Esophagus (tissue), 2 donors: ENCODE results near the gene ELMO1. TPM values are rescaled to one million over a fixed set of nuclear protein-coding genes. Genes with fewer than 3 reads are reported as not detected.

ENCODE experiments used
- H3K27ac ChIP-seq, 2 donors: one replicate each; pipeline ENCODE4 v1.5.1; 2013; ENCODE audit warnings: low read depth in 2 of 2, mild to moderate bottlenecking in 2 of 2, inconsistent platforms in 1 of 2, low read length in 1 of 2, moderate library complexity in 1 of 2
- H3K27me3 ChIP-seq, 2 donors: one replicate each; pipeline ENCODE4 v1.6.1; 2013; ENCODE audit warnings: low read length in 2 of 2, control low read depth in 1 of 2, mild to moderate bottlenecking in 1 of 2; ENCODE audit not compliant: insufficient read depth in 2 of 2, control insufficient read depth in 1 of 2
- H3K36me3 ChIP-seq, 2 donors: one replicate each; pipeline ENCODE4 v1.6.1; 2013; ENCODE audit warnings: low read length in 1 of 2; ENCODE audit not compliant: control insufficient read depth in 2 of 2, insufficient read depth in 2 of 2
- H3K4me1 ChIP-seq, 2 donors: one replicate each; pipeline ENCODE4 v1.6.1; 2013; ENCODE audit warnings: low read length in 1 of 2; ENCODE audit not compliant: control insufficient read depth in 2 of 2, insufficient read depth in 2 of 2
- H3K4me3 ChIP-seq, 2 donors: one replicate each; pipeline ENCODE4 v1.5.1; 2013; ENCODE audit warnings: low read length in 2 of 2, mild to moderate bottlenecking in 2 of 2, low read depth in 1 of 2, moderate library complexity in 1 of 2
- H3K9me3 ChIP-seq, 2 donors: one replicate each; pipeline ENCODE4 v1.6.1; 2013; ENCODE audit warnings: mild to moderate bottlenecking in 2 of 2, low read depth in 1 of 2, low read length in 1 of 2, moderate library complexity in 1 of 2; ENCODE audit not compliant: control insufficient read depth in 2 of 2, insufficient read depth in 1 of 2
- WGBS, 2 donors: extraction: QIAGEN DNeasy Blood & Tissue Kit; methylation state at CpG; one replicate each; pipeline ENCODE4 v1.1.7; 2013; 5-methylcytosine and 5-hydroxymethylcytosine counted together
- polyA plus RNA-seq, 2 donors: library from polyadenylated mRNA; stranded (reverse); fragments of 200-250 nt; gene quantifications; one replicate each; pipeline ENCODE4 v1.2.3, GENCODE V29; 2013
- donor health status: healthy with polysubstance abuse.
- donor health status: Bipolar disorder and iron deficiency.

ELMO1 gene
- polyA plus RNA-seq, 2 donors: 1.5 to 2.9 TPM

DNA sequence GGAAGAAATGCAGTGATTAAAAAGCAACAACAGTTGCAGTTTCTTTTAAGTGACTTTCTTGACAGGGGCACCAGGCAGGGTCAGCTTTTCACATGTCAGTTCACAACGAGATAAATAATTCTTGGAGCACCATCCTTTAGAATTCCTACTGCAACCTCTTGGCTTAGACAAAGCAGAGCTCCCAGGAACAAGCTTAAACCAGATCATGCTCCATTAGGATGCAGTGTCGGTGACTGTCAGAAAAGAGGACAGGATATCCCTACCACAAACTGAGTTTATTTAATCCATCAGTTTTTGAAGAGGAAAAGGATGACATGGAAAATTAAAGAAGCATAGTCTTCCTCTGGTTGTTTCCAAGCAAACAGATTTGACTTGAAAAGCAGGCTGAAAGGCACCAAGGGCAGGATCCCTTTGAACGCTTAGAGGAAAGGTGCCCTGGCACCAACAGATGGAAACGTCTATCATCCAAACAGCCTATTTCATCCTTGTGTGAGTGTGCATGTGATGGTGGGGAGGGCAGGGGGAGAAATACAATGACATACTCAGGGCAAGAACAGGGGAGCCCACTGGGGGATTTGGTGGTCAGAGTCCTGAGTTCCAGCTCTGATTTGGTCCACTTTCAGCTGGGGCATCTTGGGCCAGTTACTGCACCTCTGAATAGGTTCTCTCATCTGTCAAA, 392.3 kb downstream of the ELMO1 start:
- H3K27me3 ChIP-seq: no peaks in the 10 kb centered on the region
- no peaks in the 10 kb centered on the region for H3K4me1 ChIP-seq
- H3K4me3 ChIP-seq: no peak overlapping the region
- 69 to 71% methylated on average over 4 of the region's 4 CpGs for WGBS, 2 donors
- H3K9me3 ChIP-seq: no peaks in the 10 kb centered on the region
- no peaks in the 10 kb centered on the region for H3K36me3 ChIP-seq
- H3K27ac ChIP-seq: no peak overlapping the region

DNA sequence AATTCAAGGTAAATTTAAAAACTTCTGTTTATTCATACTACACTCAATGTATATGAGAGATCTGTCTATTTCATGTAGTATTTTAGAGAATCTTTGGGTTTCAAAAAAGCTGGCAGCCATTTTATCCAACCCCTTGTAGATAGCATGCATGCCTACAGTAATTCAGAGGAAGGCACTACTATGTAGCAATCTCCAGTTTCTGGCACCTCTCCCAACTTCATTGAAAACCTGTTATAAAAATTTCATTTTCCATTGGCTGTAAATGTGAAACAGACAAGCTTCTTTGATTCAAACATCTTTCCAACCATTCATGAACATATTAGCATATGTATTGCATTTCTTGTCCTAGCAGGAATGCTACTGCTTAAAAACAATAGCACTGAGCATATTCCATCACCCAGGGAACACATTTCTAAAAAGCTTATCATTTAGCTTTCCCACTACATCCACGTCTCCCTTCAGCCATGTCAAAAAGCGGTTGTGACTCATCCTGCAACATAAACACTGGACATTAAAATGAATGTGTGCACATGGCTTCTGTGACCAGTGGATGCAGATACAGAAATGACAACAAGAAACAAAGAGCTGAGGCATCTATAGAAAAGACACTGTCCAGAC, 393.9 kb downstream of the ELMO1 start:
- Histone ChIP-seq H3K4me3 (no peak overlapping the region), H3K27ac (no peak overlapping the region), H3K4me1 (no peaks in the 10 kb centered on the region), H3K36me3 (no peaks in the 10 kb centered on the region), H3K27me3 (no peaks in the 10 kb centered on the region), H3K9me3 (no peaks in the 10 kb centered on the region)
- WGBS, 2 donors: 74 to 88% methylated on average over 2 of the region's 2 CpGs

DNA sequence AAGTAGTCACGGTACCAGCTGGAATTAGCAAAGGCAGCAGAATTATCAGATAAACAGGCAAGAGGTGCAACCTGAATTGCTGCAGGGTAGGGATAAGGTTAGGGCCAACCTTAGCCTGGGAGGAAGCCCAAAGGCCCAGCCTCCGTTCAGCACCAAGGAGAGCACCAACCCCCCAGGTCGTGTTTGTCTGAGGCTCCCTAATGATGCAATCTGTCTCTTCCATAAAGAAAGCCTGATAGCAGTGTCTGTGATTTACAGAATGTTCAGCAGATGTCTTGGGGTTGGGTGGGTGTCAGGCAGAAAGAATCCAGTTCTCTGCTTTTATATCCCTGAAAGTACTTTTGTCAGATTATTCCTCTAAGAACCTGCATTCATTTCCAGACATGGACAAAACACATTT, 396.0 kb downstream of the ELMO1 start:
- Histone ChIP-seq H3K27me3 (no peaks in the 10 kb centered on the region), H3K9me3 (no peaks in the 10 kb centered on the region), H3K4me1 (no peaks in the 10 kb centered on the region), H3K4me3 (no peak overlapping the region), H3K36me3 (no peaks in the 10 kb centered on the region), H3K27ac (no peak overlapping the region)
- WGBS, 2 donors: 30 to 43% methylated on average over 3 of the region's 3 CpGs

DNA sequence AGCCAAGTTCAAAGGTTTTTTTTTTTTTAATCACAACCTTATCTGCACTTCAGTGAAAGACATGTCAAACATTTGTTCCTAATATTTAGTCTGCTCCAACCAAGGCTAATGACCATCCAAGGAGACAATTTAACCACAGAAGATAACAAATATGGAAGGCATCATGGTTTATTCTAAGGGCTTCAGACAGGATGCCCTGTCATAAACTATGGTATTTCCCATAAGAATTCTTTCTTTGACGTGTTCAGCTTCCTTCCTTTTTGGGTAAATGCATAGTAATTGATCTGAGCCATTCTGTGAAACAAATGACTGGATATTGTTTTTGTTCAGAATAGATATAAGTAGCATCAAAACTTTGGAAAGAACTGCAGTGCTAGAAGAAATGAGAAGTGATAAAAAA, 397.9 kb downstream of the ELMO1 start:
- H3K4me3 ChIP-seq: no peak overlapping the region
- no peaks in the 10 kb centered on the region for H3K27me3 ChIP-seq
- no peaks in the 10 kb centered on the region for H3K9me3 ChIP-seq
- H3K36me3 ChIP-seq: no peaks in the 10 kb centered on the region
- H3K4me1 ChIP-seq: peaks cover 0 to under 1% of the 10 kb centered on the region in 2 donors
- no peak overlapping the region for H3K27ac ChIP-seq
- 74 to 75% methylated on average over 1 of the region's 1 CpG for WGBS, 2 donors

DNA sequence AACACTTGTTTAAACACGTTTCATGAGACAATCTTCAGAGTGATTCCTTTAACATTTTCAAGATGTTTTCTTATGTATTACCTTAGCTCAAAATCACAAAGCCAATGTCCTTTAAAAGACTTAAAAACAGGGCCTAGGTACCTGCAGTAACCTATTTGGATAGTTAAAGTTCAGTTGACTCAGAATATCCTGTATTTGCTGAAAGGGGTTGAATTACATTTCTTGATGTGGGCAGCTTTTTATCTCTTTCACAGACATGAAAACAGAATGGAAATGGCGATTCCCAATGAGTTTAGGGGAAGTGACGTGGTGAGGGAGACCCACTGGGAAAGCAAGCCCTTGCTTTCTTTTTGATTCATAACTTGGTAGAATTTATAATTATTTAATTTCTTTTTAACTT, 400.0 kb downstream of the ELMO1 start:
- H3K9me3 ChIP-seq: no peaks in the 10 kb centered on the region
- H3K4me3 ChIP-seq: no peak overlapping the region
- 77 to 80% methylated on average over 3 of the region's 3 CpGs for WGBS, 2 donors
- no peaks in the 10 kb centered on the region for H3K36me3 ChIP-seq
- H3K27me3 ChIP-seq: no peaks in the 10 kb centered on the region
- H3K4me1 ChIP-seq: peaks cover 0 to 2% of the 10 kb centered on the region in 2 donors
- no peak overlapping the region for H3K27ac ChIP-seq

DNA sequence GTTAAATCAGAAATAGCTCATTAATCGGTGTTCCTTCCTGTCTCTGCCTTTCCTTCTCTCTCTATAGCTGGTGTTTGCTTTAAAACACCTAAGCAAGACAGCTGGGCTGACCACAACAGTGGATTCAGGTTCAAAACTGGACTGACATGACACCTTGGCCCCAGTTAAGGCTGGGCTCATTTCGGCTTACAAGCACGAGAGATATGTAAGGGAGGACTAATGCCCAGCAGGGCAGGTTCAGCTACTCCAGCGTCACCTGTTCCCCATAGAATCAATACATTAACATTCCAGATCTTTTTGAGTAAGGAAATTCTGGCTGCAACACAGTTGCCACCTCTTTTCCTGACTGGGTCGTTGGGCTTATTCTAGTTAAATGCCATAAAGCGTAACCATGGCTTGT, 401.4 kb downstream of the ELMO1 start:
- H3K4me3 ChIP-seq: no peak overlapping the region
- peaks cover 0 to 2% of the 10 kb centered on the region in 2 donors for H3K4me1 ChIP-seq
- H3K27me3 ChIP-seq: no peaks in the 10 kb centered on the region
- H3K36me3 ChIP-seq: no peaks in the 10 kb centered on the region
- WGBS, 2 donors: 81 to 82% methylated on average over 6 of the region's 6 CpGs
- peak overlapping the region in 1 of 2 donors; percentile 1 for H3K27ac ChIP-seq
- H3K9me3 ChIP-seq: no peaks in the 10 kb centered on the region

DNA sequence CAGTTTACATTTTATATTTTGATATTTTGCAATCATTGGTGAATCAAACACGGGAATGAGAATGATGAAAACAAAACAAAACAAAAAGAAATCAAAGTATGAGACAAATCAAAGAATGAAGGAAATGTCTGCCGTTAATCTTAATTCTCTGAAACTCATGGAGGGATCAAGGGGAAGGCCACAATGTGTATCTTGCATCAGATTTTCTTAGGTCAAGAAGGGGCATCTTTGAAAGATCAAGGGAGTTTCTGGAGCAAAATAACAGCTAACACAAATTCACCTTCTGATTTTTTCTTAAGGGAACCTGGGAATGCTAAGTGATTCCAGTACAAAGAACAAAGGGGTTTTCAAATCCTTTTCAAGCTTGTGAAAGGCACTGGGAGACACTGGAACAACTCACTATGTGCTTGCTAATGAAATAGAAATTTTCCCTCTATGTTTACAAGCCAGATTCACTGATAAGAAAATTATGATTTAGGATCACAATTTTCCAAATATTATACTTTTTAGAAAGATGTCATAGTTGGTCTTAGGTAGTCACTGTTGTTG, 402.1 kb downstream of the ELMO1 start:
- peaks cover 0 to 2% of the 10 kb centered on the region in 2 donors for H3K4me1 ChIP-seq
- no peaks in the 10 kb centered on the region for H3K36me3 ChIP-seq
- H3K27ac ChIP-seq: no peak overlapping the region
- H3K27me3 ChIP-seq: no peaks in the 10 kb centered on the region
- H3K4me3 ChIP-seq: no peak overlapping the region
- WGBS, 2 donors: 73 to 78% methylated on average over 2 of the region's 2 CpGs
- no peaks in the 10 kb centered on the region for H3K9me3 ChIP-seq

DNA sequence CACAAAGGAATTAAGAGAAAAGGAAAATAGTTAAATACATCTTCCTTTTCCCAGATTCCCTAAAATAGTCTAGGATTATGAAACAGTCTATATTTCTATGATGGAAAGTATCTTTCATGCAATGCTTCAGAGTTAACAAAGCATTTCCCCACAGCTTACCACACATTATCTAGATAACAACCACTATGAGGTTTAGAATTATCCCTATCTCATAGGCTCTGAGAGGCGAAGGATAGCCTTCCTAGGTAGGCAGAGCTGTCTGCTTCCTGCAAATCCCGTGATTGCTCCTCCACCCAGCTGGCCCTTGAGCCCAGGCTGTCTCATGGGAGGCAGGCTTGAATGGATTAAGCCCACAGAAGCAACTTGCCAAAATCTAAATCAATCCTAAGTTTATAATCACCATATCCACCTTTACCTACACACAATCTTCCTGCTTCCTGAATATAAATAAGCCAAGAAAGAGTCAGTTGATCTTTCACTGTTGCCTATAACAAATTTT, 402.9 kb downstream of the ELMO1 start:
- Histone ChIP-seq H3K27me3 (no peaks in the 10 kb centered on the region), H3K27ac (no peak overlapping the region), H3K4me3 (no peak overlapping the region), H3K36me3 (no peaks in the 10 kb centered on the region), H3K4me1 (peaks cover 0 to 2% of the 10 kb centered on the region in 2 donors), H3K9me3 (no peaks in the 10 kb centered on the region)
- 66 to 72% methylated on average over 2 of the region's 2 CpGs for WGBS, 2 donors

DNA sequence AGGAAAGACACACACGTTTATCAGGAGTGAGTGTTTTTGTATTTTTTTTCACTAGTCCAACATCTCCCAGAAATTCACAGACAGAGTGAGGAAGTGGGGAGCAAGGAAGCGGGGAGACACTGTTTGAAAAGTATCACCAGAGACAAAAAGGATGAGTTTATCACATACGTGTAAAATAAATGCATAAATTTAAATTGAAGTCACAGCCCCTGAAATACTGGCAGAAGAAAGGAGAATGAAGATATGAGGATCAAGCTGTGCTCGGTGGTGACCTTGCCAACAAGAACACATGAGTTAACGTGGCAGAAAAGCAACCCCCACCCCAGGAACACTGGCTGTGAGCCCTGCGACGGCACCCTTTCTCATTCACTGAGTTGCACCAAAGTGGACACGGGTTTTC, 407.2 kb downstream of the ELMO1 start:
- H3K9me3 ChIP-seq: no peaks in the 10 kb centered on the region
- no peak overlapping the region for H3K4me3 ChIP-seq
- H3K27ac ChIP-seq: no peak overlapping the region
- WGBS, 2 donors: 79 to 88% methylated on average over 8 of the region's 8 CpGs
- H3K36me3 ChIP-seq: no peaks in the 10 kb centered on the region
- H3K27me3 ChIP-seq: no peaks in the 10 kb centered on the region
- peaks cover 0 to 2% of the 10 kb centered on the region in 2 donors for H3K4me1 ChIP-seq
